ENCODE data around the gene DLK1.

DNA sequence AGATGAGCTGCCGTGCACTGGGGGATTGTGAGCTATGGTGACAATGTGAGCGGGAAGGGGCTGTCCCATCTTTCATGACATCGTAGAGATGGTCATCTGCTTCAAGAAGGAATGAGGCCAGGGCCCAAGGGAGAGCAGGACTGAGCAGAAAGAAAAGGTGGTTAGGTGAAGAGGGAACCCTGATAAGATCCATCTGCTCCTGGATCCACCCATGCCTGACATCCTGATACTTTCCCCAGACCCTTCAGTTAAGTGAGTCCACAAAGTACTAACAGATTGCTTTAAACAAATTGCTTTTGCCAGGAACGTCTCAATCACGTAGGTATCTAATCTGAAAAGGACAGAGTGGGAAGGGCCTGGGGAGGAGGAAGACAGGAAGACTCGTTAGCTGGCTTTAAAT lies 25.4 kb upstream of the DLK1 start:
- TF ChIP-seq, protein P1, sequence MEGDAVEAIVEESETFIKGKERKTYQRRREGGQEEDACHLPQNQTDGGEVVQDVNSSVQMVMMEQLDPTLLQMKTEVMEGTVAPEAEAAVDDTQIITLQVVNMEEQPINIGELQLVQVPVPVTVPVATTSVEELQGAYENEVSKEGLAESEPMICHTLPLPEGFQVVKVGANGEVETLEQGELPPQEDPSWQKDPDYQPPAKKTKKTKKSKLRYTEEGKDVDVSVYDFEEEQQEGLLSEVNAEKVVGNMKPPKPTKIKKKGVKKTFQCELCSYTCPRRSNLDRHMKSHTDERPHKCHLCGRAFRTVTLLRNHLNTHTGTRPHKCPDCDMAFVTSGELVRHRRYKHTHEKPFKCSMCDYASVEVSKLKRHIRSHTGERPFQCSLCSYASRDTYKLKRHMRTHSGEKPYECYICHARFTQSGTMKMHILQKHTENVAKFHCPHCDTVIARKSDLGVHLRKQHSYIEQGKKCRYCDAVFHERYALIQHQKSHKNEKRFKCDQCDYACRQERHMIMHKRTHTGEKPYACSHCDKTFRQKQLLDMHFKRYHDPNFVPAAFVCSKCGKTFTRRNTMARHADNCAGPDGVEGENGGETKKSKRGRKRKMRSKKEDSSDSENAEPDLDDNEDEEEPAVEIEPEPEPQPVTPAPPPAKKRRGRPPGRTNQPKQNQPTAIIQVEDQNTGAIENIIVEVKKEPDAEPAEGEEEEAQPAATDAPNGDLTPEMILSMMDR (conservative IDR thresholded peaks at IDR 0.05; ENCODE audit: low read length), result no peak
- TF ChIP-seq EZH2phosphoT487 (IDR thresholded peaks at IDR 0.05; ENCODE audit: borderline replicate concordance, low read depth, low read length), result no peak

All from OCI-LY7 (cell line).